ENCODE measurements around the gene TEAD2. TPM values are rescaled to one million over a fixed set of nuclear protein-coding genes. Genes with fewer than 3 reads are reported as not detected.

Gene TEAD2
- total and polyA plus RNA-seq, 7 donors = 9.7 to 24.1 (median 15.0) TPM

DNA sequence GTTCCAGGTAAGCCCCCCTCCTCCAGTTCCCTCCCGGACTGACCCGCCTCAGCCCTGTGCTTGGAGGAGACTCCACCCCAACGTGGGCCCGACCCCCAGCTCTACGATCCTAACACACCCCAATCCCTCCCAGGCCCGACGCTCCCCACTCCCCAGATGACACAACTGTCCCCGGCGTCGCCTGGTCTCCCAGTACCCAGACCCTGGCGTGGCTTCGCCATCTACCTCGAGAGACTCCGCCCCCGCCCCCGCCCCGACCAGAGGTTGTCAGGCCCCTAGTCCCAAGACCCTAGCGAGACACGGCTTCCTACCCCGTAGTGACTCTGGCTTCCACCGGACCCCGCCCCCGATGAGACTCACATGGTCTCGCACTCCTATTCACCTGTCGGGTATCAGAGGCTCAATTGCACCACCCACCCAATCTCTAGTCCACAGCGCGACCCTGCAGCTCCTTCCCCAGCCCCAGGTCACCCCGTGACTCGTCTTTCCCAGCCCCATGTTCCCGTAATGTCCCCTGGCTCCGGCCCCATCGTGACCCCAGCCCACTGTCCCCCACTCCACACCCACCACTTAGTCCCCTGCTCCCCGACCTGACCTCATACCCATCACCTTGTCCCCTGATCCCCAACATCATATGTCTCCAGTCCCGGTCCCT, 24.1 kb downstream of the TEAD2 start:
- peaks cover 5% of the 10 kb centered on the region for H3K4me1 ChIP-seq
- H3K27me3 ChIP-seq (ENCODE audit: insufficient read depth in 3 of 3, low read length in 2 of 3) = no peaks in the 10 kb centered on the region
- H3K27ac ChIP-seq = no peak overlapping the region
- intact Hi-C loops (cut with DNase I) = no loop called here
- no peak for DNase-seq
- TF ChIP-seq, protein P1, sequence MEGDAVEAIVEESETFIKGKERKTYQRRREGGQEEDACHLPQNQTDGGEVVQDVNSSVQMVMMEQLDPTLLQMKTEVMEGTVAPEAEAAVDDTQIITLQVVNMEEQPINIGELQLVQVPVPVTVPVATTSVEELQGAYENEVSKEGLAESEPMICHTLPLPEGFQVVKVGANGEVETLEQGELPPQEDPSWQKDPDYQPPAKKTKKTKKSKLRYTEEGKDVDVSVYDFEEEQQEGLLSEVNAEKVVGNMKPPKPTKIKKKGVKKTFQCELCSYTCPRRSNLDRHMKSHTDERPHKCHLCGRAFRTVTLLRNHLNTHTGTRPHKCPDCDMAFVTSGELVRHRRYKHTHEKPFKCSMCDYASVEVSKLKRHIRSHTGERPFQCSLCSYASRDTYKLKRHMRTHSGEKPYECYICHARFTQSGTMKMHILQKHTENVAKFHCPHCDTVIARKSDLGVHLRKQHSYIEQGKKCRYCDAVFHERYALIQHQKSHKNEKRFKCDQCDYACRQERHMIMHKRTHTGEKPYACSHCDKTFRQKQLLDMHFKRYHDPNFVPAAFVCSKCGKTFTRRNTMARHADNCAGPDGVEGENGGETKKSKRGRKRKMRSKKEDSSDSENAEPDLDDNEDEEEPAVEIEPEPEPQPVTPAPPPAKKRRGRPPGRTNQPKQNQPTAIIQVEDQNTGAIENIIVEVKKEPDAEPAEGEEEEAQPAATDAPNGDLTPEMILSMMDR (IDR thresholded peaks at IDR 0.05) = no peak
- 23 to 31% (median 25%) methylated on average over 30 to 34 of the region's 34 CpGs for WGBS, 3 donors
- no peak for ATAC-seq
- no peaks in the 10 kb centered on the region for H3K9me3 ChIP-seq
- peak overlapping the region; percentile 63 for H3K4me3 ChIP-seq
- H3K36me3 ChIP-seq (ENCODE audit: insufficient read depth in 1 of 2, low read depth in 1 of 2) = peaks cover 0 to 23% of the 10 kb centered on the region in 2 donors

DNA sequence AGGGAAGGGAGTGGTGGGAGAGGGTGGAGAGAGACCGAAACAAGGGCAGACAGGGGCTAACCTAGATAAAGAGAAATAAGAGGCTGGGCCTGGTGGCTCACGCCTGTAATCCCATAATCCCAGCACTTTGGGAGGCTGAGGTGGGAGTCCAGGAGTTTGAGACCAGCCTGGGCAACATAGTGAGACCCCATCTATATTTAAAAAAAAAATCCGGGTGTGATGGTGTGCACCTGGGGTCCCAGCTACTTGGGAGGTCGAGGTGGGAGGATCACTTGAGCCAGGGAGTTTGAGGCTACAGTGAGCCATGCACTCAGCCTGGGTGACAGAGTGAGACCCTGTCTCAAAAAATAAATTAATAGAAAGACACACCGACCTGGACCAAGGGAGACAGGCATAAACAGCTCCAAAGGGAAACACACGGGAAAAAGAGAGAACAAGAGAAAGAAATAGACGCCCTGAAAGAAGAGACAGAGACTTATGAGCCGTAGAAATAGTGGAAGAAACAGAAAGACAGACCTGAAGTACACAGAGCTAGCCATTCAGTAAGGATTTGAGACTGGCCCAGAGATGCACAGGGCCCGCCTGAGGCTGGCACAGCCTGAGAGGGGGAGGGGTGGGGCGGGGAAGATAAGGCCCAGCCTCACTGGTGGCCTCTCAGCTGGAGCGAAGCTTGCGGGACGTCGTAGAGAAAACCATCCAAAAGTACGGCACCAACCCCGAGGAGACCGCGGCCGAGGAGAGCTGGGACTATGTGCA, 24.8 kb downstream of the TEAD2 start:
- Histone ChIP-seq H3K4me3 (no peak overlapping the region), H3K9me3 (no peaks in the 10 kb centered on the region), H3K27me3 (ENCODE audit: insufficient read depth in 3 of 3, low read length in 2 of 3) (no peaks in the 10 kb centered on the region), H3K27ac (no peak overlapping the region), H3K36me3 (ENCODE audit: insufficient read depth in 1 of 2, low read depth in 1 of 2) (peaks cover 0 to 15% of the 10 kb centered on the region in 2 donors), H3K4me1 (peaks cover 5% of the 10 kb centered on the region)
- 64 to 68% (median 67%) methylated on average over 19 of the region's 19 CpGs for WGBS, 3 donors
- intact Hi-C loops (cut with DNase I) = no loop called here
- ATAC-seq (no peak), DNase-seq (no peak)
- TF ChIP-seq, protein P1 (IDR thresholded peaks at IDR 0.05) = no peak

DNA sequence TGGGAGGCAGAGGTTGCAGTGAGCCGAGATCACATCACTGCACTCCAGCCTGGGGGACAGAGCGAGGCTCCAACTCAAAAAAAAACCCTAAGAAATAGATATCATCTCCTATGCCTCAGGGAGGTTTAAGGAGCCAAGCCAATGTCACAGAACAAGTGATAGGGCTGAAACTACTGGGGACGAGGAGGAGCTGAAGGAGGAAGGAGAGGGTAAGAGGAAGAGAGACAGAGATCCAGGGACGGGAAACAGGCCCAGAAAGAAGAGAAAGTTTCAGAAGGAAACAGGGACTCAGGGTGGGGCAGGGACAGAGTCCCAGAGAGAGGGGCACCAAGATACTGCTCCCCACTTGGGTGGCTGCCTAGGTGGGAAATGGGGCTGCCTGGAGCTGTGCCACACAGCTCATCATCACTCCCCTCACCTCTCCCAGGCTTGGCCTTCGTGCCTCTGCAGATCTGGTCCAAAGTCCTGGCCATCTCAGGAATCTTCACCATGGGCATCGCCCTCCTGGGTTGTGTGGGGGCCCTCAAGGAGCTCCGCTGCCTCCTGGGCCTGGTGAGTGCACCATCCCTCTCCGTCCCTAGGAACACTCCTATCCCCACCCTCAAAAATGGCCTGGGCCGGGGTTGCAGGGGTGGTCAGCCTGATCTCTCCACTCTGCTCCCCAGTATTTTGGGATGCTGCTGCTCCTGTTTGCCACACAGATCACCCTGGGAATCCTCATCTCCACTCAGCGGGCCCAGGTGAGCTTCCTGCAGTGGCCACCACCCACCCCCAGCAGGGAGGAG, 25.5 kb downstream of the TEAD2 start:
- TF ChIP-seq, protein P1 (IDR thresholded peaks at IDR 0.05) = no peak
- Histone ChIP-seq H3K4me1 (peaks cover 5% of the 10 kb centered on the region), H3K4me3 (no peak overlapping the region), H3K9me3 (no peaks in the 10 kb centered on the region), H3K27ac (no peak overlapping the region), H3K27me3 (ENCODE audit: insufficient read depth in 3 of 3, low read length in 2 of 3) (no peaks in the 10 kb centered on the region), H3K36me3 (ENCODE audit: insufficient read depth in 1 of 2, low read depth in 1 of 2) (peaks cover 0 to 8% of the 10 kb centered on the region in 2 donors)
- intact Hi-C loops (cut with DNase I) = no loop called here
- DNase-seq (no peak), ATAC-seq (no peak)
- 83 to 90% (median 86%) methylated on average over 10 of the region's 10 CpGs for WGBS, 3 donors

DNA sequence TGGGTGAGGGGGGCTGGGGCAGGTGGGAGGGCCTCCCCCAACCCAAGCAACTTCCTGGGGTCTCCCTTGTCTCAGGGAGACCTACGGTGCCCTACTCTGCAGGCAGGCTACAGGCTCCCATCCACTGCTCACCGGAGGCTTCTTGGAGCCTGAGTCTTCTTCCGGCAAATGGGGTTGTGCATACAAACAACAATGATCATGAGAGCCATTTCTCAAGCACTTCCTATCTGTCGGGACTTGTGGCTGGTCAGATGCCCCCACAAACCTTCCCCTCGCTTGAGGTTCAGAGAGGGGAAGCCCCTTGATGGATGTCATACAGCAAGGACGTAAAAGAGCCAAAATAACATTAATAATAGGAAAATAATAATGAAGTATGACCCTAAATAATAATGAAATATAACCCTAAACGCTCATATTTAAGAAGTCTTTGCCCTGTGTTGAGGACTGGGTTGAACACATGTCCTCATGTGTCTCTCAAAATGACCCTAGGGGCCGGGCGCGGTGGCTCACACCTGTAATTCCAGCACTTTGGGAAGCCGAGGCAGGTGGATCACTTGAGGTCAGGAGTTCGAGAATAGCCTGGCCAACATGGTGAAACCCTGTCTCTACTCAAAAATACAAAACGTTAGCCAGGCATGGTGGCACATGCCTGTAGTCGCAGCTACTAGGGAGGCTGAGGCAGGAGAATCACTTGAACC, 26.3 kb downstream of the TEAD2 start:
- H3K27ac ChIP-seq = no peak overlapping the region
- 82 to 86% (median 84%) methylated on average over 14 of the region's 14 CpGs for WGBS, 3 donors

More for the DNA sequence above, 26.3 kb downstream of the TEAD2 start:
- Histone ChIP-seq H3K4me1 (peaks cover 5% of the 10 kb centered on the region), H3K4me3 (peak overlapping the region; percentile 25), H3K9me3 (no peaks in the 10 kb centered on the region), H3K27me3 (ENCODE audit: insufficient read depth in 3 of 3, low read length in 2 of 3) (no peaks in the 10 kb centered on the region), H3K36me3 (ENCODE audit: insufficient read depth in 1 of 2, low read depth in 1 of 2) (peaks cover 0 to under 1% of the 10 kb centered on the region in 2 donors)
- TF ChIP-seq, protein P1 (IDR thresholded peaks at IDR 0.05) = no peak
- DNase-seq = no peak
- intact Hi-C loops (cut with DNase I) = no loop called here
- no peak for ATAC-seq

Measured in psoas muscle (tissue), 8 donors.